GM21381 (cell line): ENCODE results near the gene ADGB.
"Not testable (repeated sequence)": the region's sequence is repeated elsewhere in the genome, so short reads cannot be mapped to it uniquely, and the experiment has no call there.

Source experiments
- ATAC-seq: cut with Tn5 transposase; IDR thresholded peaks from one replicate; pipeline ENCODE4 v1.9.1; 2021; ENCODE audit warnings: mild to moderate bottlenecking, moderate library complexity; ENCODE audit not compliant: unreplicated experiment

The ADGB gene

DNA sequence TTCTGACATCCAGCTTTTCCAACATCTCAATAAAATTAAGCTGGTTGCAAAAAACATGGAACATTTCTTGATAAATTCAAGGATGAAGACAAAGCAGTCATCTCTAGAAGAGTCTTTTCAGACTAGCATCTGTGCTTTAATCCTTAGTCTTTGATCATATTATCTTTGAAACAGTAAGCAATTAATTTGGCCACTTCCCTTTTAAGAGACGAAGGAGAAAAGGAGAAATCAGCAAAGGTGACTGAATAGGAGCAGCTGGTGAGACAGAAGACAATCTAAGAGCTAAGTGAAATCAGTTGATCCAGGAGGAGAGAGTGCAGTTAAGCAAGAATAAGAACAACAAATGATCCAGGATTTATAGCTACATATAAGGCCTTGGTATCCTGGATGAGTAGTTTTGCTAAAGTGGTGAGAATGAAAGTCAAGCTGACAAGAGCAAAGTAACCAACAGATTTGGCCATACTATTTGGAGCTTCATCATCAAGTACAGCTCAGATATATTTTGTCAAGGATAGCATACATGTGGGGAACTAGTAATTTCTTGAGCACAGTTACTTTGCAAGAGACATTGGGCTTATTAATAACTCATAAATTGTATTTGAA lies 215.5 kb downstream of the ADGB start:
- no peak for ATAC-seq

DNA sequence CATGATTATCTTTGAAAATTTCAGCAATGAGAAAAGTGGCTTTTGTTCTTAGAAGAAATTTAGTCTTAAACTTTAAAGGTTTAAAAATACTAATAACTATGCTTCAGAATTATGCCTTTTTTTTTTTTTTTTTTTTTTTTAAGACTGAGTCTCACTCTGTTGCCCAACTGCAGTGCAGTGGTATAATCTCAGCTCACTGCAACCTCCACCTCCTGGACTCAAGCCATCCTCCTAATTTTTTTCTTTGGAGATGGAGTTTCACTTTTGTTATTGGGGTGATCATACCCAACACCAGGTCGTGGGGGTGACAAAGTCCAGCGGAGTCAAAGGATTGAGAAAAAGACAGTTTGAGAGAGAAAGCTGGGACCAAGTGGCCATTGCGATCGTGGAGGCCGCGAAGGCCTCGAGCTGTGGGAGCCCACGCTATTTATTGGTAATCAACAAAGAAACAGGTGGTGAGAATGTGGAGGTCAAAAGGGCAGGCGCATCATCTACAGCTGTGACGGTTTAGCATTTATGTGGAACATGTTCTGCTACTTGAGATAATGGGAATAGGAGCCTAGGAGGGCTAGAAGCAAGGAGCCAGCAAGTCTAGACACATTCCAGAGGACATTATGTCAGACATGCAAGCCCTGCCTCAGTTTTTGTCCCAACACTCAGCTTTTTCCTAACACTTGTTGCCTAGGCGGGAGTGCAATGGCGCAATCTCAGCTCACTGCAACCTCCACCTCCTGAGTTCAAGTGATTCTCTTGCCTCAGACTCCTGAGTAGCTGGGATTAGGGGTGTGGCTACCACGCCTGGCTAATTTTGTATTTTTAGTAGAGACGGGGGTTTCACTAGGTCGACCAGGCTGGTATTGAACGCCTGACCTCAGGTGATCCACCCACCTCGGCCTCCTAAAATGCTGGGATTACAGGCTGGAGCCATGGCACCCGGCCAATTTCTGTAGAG lies 217.0 kb downstream of the ADGB start:
- ATAC-seq, result not testable (repeated sequence)

DNA sequence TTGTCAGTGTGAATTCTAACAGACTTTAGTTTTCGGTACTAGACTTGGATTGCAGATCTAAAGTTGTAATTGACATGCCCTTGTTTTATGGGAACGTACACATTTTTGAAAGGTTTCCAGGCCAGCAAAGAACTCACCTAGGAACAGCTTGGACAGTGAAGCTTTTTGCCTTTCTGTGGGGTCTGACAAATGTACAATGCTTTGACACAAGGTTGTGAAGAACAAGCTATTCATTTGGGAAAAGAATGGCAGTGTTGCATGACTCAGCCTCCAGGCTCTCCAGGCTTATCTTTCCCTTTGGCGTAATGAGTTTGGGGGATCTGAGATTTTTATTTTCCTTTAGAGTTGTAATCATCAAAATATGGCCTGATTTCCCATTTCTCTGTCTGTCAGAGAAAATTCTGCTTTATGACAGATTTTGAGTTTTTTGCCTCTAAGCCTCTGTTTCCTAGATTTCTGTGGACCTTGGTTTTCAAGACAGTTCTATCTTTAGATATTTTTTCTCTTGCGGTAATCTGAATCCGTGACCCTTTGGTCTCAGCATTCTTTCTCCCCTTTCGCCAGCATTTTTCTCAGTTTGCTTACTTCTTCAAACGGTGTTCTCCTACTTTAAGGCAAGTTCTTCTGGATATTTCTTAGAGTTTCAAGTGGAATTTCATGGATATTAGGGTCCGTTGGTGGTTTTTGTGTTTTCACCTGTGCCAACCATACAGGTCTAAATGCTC lies 221.0 kb downstream of the ADGB start:
- no peak for ATAC-seq

GRCh38 chr6:146827216-146827928 lies 228.6 kb downstream of the ADGB start:
- ATAC-seq, result no peak

- no peak for ATAC-seq
These were observed 231.2 kb downstream of the ADGB start for GRCh38 chr6:146829792-146830565.

- no peak for ATAC-seq
These were observed 234.4 kb downstream of the ADGB start for GRCh38 chr6:146833157-146833556.

- ATAC-seq, result no peak
These were observed 241.4 kb downstream of the ADGB start for GRCh38 chr6:146840216-146840615.

DNA sequence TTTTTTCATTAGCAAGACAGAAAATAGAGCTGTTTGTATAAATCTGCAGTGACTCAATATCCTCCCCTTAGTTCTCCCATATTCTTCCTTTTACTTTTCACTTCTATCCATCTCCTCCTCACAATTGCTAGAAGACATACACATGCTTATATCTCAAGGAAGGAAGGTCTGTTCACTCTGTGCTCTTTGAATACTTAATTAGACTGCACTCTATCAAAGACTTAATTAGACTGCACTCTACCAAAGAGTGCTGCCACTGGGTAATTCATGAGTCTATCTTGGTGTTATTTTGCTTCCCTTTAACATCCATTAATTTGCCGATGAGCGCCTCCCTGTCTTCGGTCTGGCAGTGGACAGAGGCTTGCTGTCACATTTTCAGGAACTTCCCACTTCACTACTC lies 241.9 kb downstream of the ADGB start:
- no peak for ATAC-seq

- no peak for ATAC-seq
These were observed 248.7 kb downstream of the ADGB start for GRCh38 chr6:146847426-146847825.

GRCh38 chr6:146850238-146850896 lies 251.6 kb downstream of the ADGB start:
- ATAC-seq, result no peak

DNA sequence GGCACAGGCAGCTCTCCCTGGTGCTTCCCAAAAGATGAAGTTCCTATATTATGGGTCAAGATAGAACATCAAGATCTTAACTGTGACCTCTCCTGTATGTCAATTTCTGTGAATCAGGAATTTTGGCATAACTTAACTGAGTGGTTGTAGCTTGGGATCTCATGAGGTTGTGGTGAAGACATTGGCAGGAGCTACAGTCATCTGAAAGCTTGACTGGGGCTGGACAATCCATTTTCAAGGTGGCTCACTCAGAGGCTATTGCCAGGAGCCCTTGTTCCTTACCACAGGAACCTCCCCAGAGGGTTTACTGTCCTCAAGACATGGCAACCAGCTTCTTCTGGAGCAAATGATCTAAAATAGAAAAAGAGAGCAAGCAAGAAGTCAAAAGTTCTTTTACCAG lies 252.2 kb downstream of the ADGB start:
- ATAC-seq, result no peak

GRCh38 chr6:146851837-146852236 lies 253.1 kb downstream of the ADGB start:
- ATAC-seq, result no peak

- ATAC-seq, result not testable (repeated sequence)
These were observed 255.9 kb downstream of the ADGB start for GRCh38 chr6:146854521-146855255.

DNA sequence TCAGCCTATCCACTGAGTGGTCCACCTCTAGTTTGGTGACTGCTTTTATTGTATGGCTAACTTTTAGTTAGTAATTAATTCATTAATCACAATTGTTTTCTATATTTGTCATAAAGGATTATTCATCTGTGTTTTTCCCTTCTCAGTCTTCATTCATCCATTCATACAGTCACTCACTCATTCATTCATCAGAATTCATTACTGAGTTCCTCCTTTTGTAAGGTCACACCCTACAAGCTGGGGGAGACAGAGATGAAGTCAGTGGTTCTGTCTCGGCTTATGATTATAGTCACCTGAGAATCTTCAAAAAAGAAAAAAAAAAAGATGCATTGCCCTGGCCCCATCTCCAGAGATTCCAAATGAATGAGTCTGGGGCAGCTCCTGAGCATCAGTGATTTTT lies 257.1 kb downstream of the ADGB start:
- no peak for ATAC-seq

DNA sequence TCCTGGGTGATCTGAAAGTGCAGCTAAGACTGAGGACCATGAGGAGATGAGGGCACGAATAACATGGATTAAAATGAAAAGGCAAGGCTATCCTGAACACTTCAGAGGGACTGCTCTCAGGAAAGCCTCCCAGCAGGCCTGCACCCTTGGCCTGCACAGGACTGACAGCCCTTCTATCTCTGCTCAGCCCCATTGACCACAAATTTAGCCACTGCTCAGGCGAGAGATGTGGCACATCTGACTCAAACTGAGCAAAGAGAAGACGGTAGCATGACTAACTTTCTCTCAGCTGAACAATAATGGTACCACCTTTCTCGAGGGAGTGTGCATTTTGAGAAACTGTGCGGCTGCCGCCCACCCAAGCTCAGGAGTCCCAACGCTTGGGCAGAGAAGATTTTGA lies 257.5 kb downstream of the ADGB start:
- peak; percentile 44 for ATAC-seq

DNA sequence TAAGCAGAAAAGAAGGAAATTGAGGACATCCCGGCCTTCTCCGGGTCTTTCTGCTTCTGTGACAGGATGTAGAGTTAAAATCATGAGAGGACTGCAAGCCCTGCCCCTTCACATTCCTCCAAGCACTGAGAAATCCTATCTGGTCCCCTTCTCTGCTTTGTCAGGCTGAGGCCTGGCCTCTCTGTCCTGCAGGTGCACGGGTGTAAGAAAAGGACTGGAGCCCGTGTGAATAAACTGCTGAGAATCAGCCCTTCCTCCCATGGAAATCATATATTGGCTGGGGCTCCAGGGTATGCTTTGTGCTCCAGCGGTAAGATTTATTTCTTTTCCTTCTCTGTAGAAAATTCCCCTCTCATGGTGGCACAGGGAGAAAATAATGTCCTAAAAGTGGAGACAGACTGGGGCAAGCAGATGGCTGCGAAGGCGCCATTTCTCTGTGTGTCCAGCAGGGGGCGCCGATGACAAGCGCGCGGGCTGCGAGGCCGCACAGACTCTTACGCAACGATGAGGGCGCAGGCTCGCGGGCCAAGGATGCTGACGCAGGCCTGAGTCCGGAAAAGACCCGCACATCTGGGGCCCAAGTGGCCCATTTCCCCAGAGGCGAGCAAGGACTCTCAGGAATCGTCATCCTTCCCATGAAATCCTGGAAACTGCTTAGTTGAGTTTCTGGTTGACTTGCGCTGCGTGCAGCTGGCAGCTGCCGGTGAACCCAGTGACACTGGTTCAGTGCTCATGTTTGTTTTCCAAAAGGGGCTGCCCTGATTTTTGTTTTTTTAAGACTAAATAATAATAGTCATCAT lies 258.6 kb downstream of the ADGB start:
- peak; percentile 96 for ATAC-seq

DNA sequence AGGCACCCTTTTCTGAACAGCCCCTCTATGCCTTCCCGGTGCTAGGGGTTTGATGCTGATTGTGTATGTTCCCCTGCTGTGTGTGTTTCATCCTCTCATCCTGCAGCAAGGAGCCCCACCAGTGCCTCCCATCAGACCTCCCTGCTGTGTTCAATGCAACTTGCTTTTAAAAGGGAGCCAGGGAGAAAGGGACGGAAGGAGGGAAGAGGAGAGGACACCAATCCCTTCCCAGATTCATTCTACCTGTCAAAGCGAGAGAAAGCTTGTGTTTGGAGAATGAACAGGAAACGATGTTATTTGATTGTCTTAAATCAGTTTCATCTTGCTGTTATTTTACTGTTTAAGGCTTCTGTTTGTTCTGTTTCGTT lies 259.2 kb downstream of the ADGB start:
- ATAC-seq, result peak; percentile 24

DNA sequence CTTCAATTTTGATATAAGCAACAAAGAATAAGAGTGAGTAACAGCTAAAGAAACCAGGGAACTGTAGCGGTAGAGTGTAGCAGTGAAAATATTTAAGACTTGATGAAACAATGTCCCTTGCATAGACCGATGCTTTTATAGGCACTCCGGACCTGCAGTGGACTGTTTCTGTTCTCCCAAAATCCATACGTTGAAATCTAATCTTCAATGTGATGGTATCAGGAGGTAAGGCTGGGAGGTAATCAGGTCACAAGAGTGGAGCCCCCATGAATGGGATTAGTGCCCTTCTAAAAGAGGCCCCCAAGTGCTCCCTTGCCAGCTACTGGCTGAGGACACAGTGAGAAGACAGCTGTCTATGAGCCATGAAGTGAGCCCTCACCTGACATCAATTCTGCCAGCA lies 260.4 kb downstream of the ADGB start:
- ATAC-seq, result no peak
